ENCODE results near the gene TRIM14. TPM values are rescaled to one million over a fixed set of nuclear protein-coding genes. Genes with fewer than 3 reads are reported as not detected.
A peak's percentile ranks its signal among the peaks of the same experiment; 100 is the strongest.

The TRIM14 gene
- total RNA-seq, 1 experiment from 2014 or later = 20.2 TPM

DNA sequence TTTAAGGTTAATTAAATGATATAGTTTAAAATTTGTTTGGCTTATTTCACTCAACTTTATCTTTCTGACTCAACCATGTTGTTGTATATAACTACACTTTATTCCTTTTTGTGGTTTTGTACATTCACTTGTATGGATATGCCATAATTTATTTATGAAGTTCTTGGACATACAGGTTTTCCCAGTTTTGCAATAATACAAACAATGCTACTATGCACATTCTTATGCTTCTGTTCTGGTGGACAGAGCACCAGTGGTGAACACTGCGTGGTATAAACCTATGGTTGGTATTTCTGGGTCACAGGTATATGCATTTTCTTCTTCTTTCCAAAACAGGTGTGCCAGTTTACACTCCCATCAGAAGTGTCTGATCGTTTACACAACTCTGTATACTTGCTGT, 35.7 kb upstream of the TRIM14 start:
- ChIA-PET POLR2A (ENCODE audit: unreplicated experiment) (no interaction called here), CTCF (interaction anchor here (0.6 kb wide), 1 partner anchor 41 kb away, joined by 3 read pairs; no protein-coding TSS in a partner anchor)
- H3K4me2 ChIP-seq = peak overlapping the region; percentile 50
- TF ChIP-seq, protein P1, sequence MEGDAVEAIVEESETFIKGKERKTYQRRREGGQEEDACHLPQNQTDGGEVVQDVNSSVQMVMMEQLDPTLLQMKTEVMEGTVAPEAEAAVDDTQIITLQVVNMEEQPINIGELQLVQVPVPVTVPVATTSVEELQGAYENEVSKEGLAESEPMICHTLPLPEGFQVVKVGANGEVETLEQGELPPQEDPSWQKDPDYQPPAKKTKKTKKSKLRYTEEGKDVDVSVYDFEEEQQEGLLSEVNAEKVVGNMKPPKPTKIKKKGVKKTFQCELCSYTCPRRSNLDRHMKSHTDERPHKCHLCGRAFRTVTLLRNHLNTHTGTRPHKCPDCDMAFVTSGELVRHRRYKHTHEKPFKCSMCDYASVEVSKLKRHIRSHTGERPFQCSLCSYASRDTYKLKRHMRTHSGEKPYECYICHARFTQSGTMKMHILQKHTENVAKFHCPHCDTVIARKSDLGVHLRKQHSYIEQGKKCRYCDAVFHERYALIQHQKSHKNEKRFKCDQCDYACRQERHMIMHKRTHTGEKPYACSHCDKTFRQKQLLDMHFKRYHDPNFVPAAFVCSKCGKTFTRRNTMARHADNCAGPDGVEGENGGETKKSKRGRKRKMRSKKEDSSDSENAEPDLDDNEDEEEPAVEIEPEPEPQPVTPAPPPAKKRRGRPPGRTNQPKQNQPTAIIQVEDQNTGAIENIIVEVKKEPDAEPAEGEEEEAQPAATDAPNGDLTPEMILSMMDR (conservative IDR thresholded peaks at IDR 0.05) = no peak
- TF ChIP-seq EZH2 (IDR thresholded peaks at IDR 0.05; ENCODE audit: low read depth) = no peak
- no peak overlapping the region for H2AFZ ChIP-seq
- no peaks in the 10 kb centered on the region for H3K79me2 ChIP-seq (ENCODE audit: low read depth)
- H3K27me3 ChIP-seq (ENCODE audit: insufficient read depth, low read depth) = no peaks in the 10 kb centered on the region
- H3K4me1 ChIP-seq (replicated peaks; ENCODE audit: insufficient read depth) = peaks cover 33% of the 10 kb centered on the region
- H3K9me3 ChIP-seq (ENCODE audit: insufficient read depth, low read depth) = no peaks in the 10 kb centered on the region
- H4K20me1 ChIP-seq (ENCODE audit: insufficient read depth) = no peaks in the 10 kb centered on the region
- H3F3A ChIP-seq (ENCODE audit: insufficient read depth, low read depth) = peaks cover 14% of the 10 kb centered on the region
- no peak overlapping the region for H3K4me3 ChIP-seq
- H3K27ac ChIP-seq = peak overlapping the region; percentile 47
- DNase-seq = peak in 1 of 2 experiments; percentile 91
- H3K9me2 ChIP-seq (ENCODE audit: insufficient read depth) = no peaks in the 10 kb centered on the region
- no TSS peak for BruUV-seq (replicated peaks)
- intact Hi-C loops (cut with micrococcal nuclease; ENCODE audit: unreplicated experiment) = loop anchor here (2.0 kb wide), 1 partner anchor 14 kb away; no protein-coding TSS in a partner anchor
- no peaks in the 10 kb centered on the region for H3K36me3 ChIP-seq (ENCODE audit: low read depth)

DNA sequence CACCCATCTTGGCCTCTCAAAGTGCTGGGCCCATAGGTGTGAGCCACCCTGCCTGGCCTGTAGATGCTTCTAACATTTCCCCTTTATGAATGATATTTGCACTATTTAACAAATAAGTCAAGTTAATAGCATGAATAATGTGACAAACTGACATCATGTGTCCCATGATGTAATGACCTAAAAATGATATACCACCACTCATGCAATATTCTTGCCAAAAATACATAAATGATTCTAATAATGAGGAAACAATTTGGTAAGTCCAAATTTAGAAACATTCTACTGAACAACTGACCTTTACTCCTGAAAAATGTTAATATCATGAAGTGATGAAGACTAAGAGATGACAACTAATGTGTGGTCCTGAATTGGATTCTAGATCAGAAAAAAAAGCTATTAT, 33.5 kb upstream of the TRIM14 start:
- no TSS peak for BruUV-seq (replicated peaks)
- H3K36me3 ChIP-seq (ENCODE audit: low read depth) = no peaks in the 10 kb centered on the region

GRCh38 chr9:98150721-98151120, 31.7 kb upstream of the TRIM14 start:
- Histone ChIP-seq H3K9me3 (ENCODE audit: insufficient read depth, low read depth) (no peaks in the 10 kb centered on the region), H3K36me3 (ENCODE audit: low read depth) (no peaks in the 10 kb centered on the region), H3K27ac (no peak overlapping the region), H3K4me3 (no peak overlapping the region), H3K9me2 (ENCODE audit: insufficient read depth) (no peaks in the 10 kb centered on the region), H2AFZ (no peak overlapping the region), H3K79me2 (ENCODE audit: low read depth) (no peaks in the 10 kb centered on the region), H3F3A (ENCODE audit: insufficient read depth, low read depth) (peaks cover 34% of the 10 kb centered on the region), H3K27me3 (ENCODE audit: insufficient read depth, low read depth) (no peaks in the 10 kb centered on the region), H3K4me2 (no peak overlapping the region), H3K4me1 (replicated peaks; ENCODE audit: insufficient read depth) (peaks cover 69% of the 10 kb centered on the region), H4K20me1 (ENCODE audit: insufficient read depth) (no peaks in the 10 kb centered on the region)
- CTCF ChIA-PET = no interaction called here
- POLR2A ChIA-PET (ENCODE audit: unreplicated experiment) = no interaction called here
- BruUV-seq (replicated peaks) = no TSS peak
- TF ChIP-seq, protein P1 (conservative IDR thresholded peaks at IDR 0.05) = no peak
- TF ChIP-seq EZH2 (IDR thresholded peaks at IDR 0.05; ENCODE audit: low read depth) = no peak
- DNase-seq = no peak
- intact Hi-C loops (cut with micrococcal nuclease; ENCODE audit: unreplicated experiment) = no loop called here

More for the DNA sequence above, 33.5 kb upstream of the TRIM14 start:
- H4K20me1 ChIP-seq (ENCODE audit: insufficient read depth) = no peaks in the 10 kb centered on the region
- H3K27ac ChIP-seq = no peak overlapping the region
- TF ChIP-seq, protein P1 (conservative IDR thresholded peaks at IDR 0.05) = no peak
- TF ChIP-seq EZH2 (IDR thresholded peaks at IDR 0.05; ENCODE audit: low read depth) = no peak
- no peaks in the 10 kb centered on the region for H3K9me3 ChIP-seq (ENCODE audit: insufficient read depth, low read depth)
- DNase-seq = no peak
- H3F3A ChIP-seq (ENCODE audit: insufficient read depth, low read depth) = peaks cover 19% of the 10 kb centered on the region
- intact Hi-C loops (cut with micrococcal nuclease; ENCODE audit: unreplicated experiment) = no loop called here
- ChIA-PET POLR2A (ENCODE audit: unreplicated experiment) (no interaction called here), CTCF (interaction anchor here (0.7 kb wide), 1 partner anchor 63 kb away, joined by 6 read pairs; no protein-coding TSS in a partner anchor)
- H3K4me3 ChIP-seq = no peak overlapping the region
- H3K27me3 ChIP-seq (ENCODE audit: insufficient read depth, low read depth) = no peaks in the 10 kb centered on the region
- H2AFZ ChIP-seq = no peak overlapping the region
- no peaks in the 10 kb centered on the region for H3K9me2 ChIP-seq (ENCODE audit: insufficient read depth)
- H3K4me2 ChIP-seq = no peak overlapping the region
- H3K4me1 ChIP-seq (replicated peaks; ENCODE audit: insufficient read depth) = peaks cover 54% of the 10 kb centered on the region
- no peaks in the 10 kb centered on the region for H3K79me2 ChIP-seq (ENCODE audit: low read depth)
